Caco-2 (cell line): ENCODE measurements around the gene WARS2. TPM values are rescaled to one million over a fixed set of nuclear protein-coding genes. Genes with fewer than 3 reads are reported as not detected.

Experiments used
- BruUV-seq: library from RNA; stranded (reverse); fragments of 400-500 nt; replicated peaks from 2 replicates; lab custom pipeline; 2021; lab: Mats Ljungman, UMichigan
- CTCF ChIA-PET: fragments of 300-600 bp; sonication (Branson Sonifier 250); formaldehyde crosslinking; loops from one replicate; lab custom pipeline; 2022; ENCODE audit warnings: antibody characterized with exemption; lab: Charles Lee
- POLR2A ChIA-PET: fragments of 300-600 bp; sonication (Branson Sonifier 250); formaldehyde crosslinking; loops from one replicate; lab custom pipeline; 2022; ENCODE audit warnings: antibody characterized with exemption; lab: Charles Lee
- DNase-seq, 2 experiments: peaks; one replicate each; pipeline versions ENCODE4 v3.0.0 to v3.0.0-alpha.2; 2020 to 2022
- H3K27me3 ChIP-seq: replicated peaks from 2 replicates; pipeline ENCODE4 v1.6.0; 2011; ENCODE audit warnings: low read length; ENCODE audit not compliant: control insufficient read depth, insufficient read depth
- H3K36me3 ChIP-seq: 2 replicates; pipeline ENCODE4 v1.5.1; 2011; ENCODE audit warnings: low read length; ENCODE audit not compliant: control insufficient read depth, insufficient read depth
- H3K4me1 ChIP-seq: fragments of 250-450 bp; sonication (Bioruptor Pico); 2 replicates; pipeline ENCODE4 v1.5.1; 2020; ENCODE audit warnings: mild to moderate bottlenecking
- H3K4me3 ChIP-seq: 2 replicates; pipeline ENCODE4 v1.5.1; 2011; ENCODE audit warnings: low read depth, mild to moderate bottlenecking, control low read depth, low read length
- H3K9me3 ChIP-seq: fragments of 250-450 bp; sonication (Bioruptor Pico); 2 replicates; pipeline ENCODE4 v1.5.1; 2020; ENCODE audit warnings: mild to moderate bottlenecking, moderate library complexity
- H3K27ac Mint-ChIP-seq: one replicate; pipeline ENCODE4 v1.8.0; 2022; ENCODE audit warnings: mixed read lengths; ENCODE audit not compliant: unreplicated experiment
- H3K27me3 Mint-ChIP-seq: one replicate; pipeline ENCODE4 v1.8.0; 2022; ENCODE audit warnings: mixed read lengths; ENCODE audit not compliant: insufficient read depth, unreplicated experiment
- H3K36me3 Mint-ChIP-seq: one replicate; pipeline ENCODE4 v1.8.0; 2022; ENCODE audit warnings: mild to moderate bottlenecking, mixed read lengths; ENCODE audit not compliant: insufficient read depth, unreplicated experiment
- H3K4me1 Mint-ChIP-seq: one replicate; pipeline ENCODE4 v1.8.0; 2022; ENCODE audit warnings: low read depth, mixed read lengths; ENCODE audit not compliant: unreplicated experiment
- H3K4me3 Mint-ChIP-seq: one replicate; pipeline ENCODE4 v1.8.0; 2022; ENCODE audit warnings: mild to moderate bottlenecking, moderate library complexity, mixed read lengths; ENCODE audit not compliant: unreplicated experiment
- H3K9me3 Mint-ChIP-seq: one replicate; pipeline ENCODE4 v1.8.0; 2022; ENCODE audit warnings: mixed read lengths; ENCODE audit not compliant: unreplicated experiment
- CTCF ChIP-seq, 2 experiments: fragments of 200-600 bp in 1 of 2; IDR thresholded peaks; 1 replicate in 1 of 2; 2 replicates in 1 of 2; pipeline versions ENCODE4 v1.5.1 to v1.8.0; 2011 to 2022; ENCODE audit warnings: antibody characterized with exemption in 1 of 2, control low read depth in 1 of 2, inconsistent platforms in 1 of 2, low read depth in 1 of 2, low read length in 1 of 2, mild to moderate bottlenecking in 1 of 2, moderate library complexity in 1 of 2; ENCODE audit not compliant: insufficient read depth in 1 of 2, severe bottlenecking in 1 of 2, unreplicated experiment in 1 of 2
- intact Hi-C: fragments of 100-400 bp; cut with micrococcal nuclease; formaldehyde crosslinking; loops from one replicate; pipeline ENCODE4 v1.10.0; 2022; ENCODE audit not compliant: unreplicated experiment
- total RNA-seq: library from RNA; stranded (reverse); gene quantifications from 2 replicates; pipeline ENCODE4 v1.2.3, GENCODE V29; 2022

The WARS2 gene
- total RNA-seq, 1 experiment from 2014 or later, result 11.9 TPM

GRCh38 chr1:119081267-119081666 is 59.2 kb downstream of the WARS2 start:
- H3K36me3 ChIP-seq, result no peaks in the 10 kb centered on the region
- no peaks in the 10 kb centered on the region for H3K36me3 Mint-ChIP-seq
- H3K9me3 Mint-ChIP-seq, result no peaks in the 10 kb centered on the region
- no peaks in the 10 kb centered on the region for H3K27me3 ChIP-seq
- no TSS peak for BruUV-seq
- H3K9me3 ChIP-seq, result no peaks in the 10 kb centered on the region
- TF ChIP-seq CTCF (IDR thresholded peaks at IDR 0.05; ENCODE audit: insufficient read depth in 1 of 2, low read depth in 1 of 2, low read length in 1 of 2, severe bottlenecking in 1 of 2, unreplicated experiment in 1 of 2), result no peak
- CTCF ChIA-PET, result no interaction called here
- no peak for DNase-seq
- intact Hi-C loops, result no loop called here
- no peak overlapping the region for H3K4me3 ChIP-seq
- no peaks in the 10 kb centered on the region for H3K4me1 ChIP-seq
- H3K4me1 Mint-ChIP-seq, result no peaks in the 10 kb centered on the region
- no peak overlapping the region for H3K4me3 Mint-ChIP-seq
- POLR2A ChIA-PET, result no interaction called here
- H3K27ac Mint-ChIP-seq, result no peak overlapping the region
- H3K27me3 Mint-ChIP-seq, result no peaks in the 10 kb centered on the region

GRCh38 chr1:119080586-119080985 is 59.9 kb downstream of the WARS2 start:
- DNase-seq, result no peak
- ChIA-PET POLR2A (no interaction called here), CTCF (no interaction called here)
- Histone ChIP-seq H3K4me1 (no peaks in the 10 kb centered on the region), H3K9me3 (no peaks in the 10 kb centered on the region), H3K27me3 (no peaks in the 10 kb centered on the region), H3K4me3 (no peak overlapping the region), H3K36me3 (no peaks in the 10 kb centered on the region)
- Mint-ChIP-seq H3K4me3 (no peak overlapping the region), H3K4me1 (no peaks in the 10 kb centered on the region), H3K36me3 (no peaks in the 10 kb centered on the region), H3K9me3 (no peaks in the 10 kb centered on the region), H3K27me3 (no peaks in the 10 kb centered on the region), H3K27ac (no peak overlapping the region)
- intact Hi-C loops, result no loop called here
- no peak for TF ChIP-seq CTCF (IDR thresholded peaks at IDR 0.05; ENCODE audit: insufficient read depth in 1 of 2, low read depth in 1 of 2, low read length in 1 of 2, severe bottlenecking in 1 of 2, unreplicated experiment in 1 of 2)
- no TSS peak for BruUV-seq

GRCh38 chr1:119079881-119080280 is 60.6 kb downstream of the WARS2 start:
- no peaks in the 10 kb centered on the region for H3K27me3 ChIP-seq
- DNase-seq, result no peak
- Mint-ChIP-seq H3K4me3 (no peak overlapping the region), H3K27me3 (no peaks in the 10 kb centered on the region), H3K9me3 (no peaks in the 10 kb centered on the region), H3K4me1 (no peaks in the 10 kb centered on the region), H3K36me3 (no peaks in the 10 kb centered on the region), H3K27ac (no peak overlapping the region)
- intact Hi-C loops, result no loop called here
- H3K4me3 ChIP-seq, result no peak overlapping the region
- no TSS peak for BruUV-seq
- H3K4me1 ChIP-seq, result no peaks in the 10 kb centered on the region
- ChIA-PET CTCF (no interaction called here), POLR2A (no interaction called here)
- no peak for TF ChIP-seq CTCF (IDR thresholded peaks at IDR 0.05; ENCODE audit: insufficient read depth in 1 of 2, low read depth in 1 of 2, low read length in 1 of 2, severe bottlenecking in 1 of 2, unreplicated experiment in 1 of 2)
- no peaks in the 10 kb centered on the region for H3K9me3 ChIP-seq
- no peaks in the 10 kb centered on the region for H3K36me3 ChIP-seq
